IPS-20b (cell line): ENCODE results near the gene PTPRN2.
"Not testable (repeated sequence)": the region's sequence is repeated elsewhere in the genome, so short reads cannot be mapped to it uniquely, and the experiment has no call there.

Experiments used
- H3K27ac ChIP-seq: one replicate; pipeline ENCODE4 v1.5.1; 2013; ENCODE audit warnings: low read length
- H3K27me3 ChIP-seq: 2 replicates; pipeline ENCODE4 v1.6.1; 2013; ENCODE audit warnings: mild to moderate bottlenecking, low read length, inconsistent platforms; ENCODE audit not compliant: insufficient read depth
- H3K36me3 ChIP-seq: 2 replicates; pipeline ENCODE4 v1.6.1; 2013; ENCODE audit warnings: low read depth, mild to moderate bottlenecking, inconsistent platforms, low read length, moderate library complexity; ENCODE audit not compliant: insufficient read depth
- H3K4me1 ChIP-seq: 2 replicates; pipeline ENCODE4 v1.6.1; 2013; ENCODE audit warnings: mild to moderate bottlenecking, control low read depth, inconsistent platforms, low read length, moderate library complexity; ENCODE audit not compliant: insufficient read depth
- H3K4me3 ChIP-seq: 2 replicates; pipeline ENCODE4 v1.5.1; 2013; ENCODE audit warnings: mild to moderate bottlenecking, low read length, inconsistent platforms
- H3K9ac ChIP-seq: 2 replicates; pipeline ENCODE4 v1.6.1; 2013; ENCODE audit warnings: low read depth, mild to moderate bottlenecking, inconsistent platforms, low read length, moderate library complexity
- H3K9me3 ChIP-seq: 2 replicates; pipeline ENCODE4 v1.6.1; 2013; ENCODE audit warnings: mild to moderate bottlenecking, low read depth, low read length, inconsistent platforms; ENCODE audit not compliant: insufficient read depth

The PTPRN2 gene

DNA sequence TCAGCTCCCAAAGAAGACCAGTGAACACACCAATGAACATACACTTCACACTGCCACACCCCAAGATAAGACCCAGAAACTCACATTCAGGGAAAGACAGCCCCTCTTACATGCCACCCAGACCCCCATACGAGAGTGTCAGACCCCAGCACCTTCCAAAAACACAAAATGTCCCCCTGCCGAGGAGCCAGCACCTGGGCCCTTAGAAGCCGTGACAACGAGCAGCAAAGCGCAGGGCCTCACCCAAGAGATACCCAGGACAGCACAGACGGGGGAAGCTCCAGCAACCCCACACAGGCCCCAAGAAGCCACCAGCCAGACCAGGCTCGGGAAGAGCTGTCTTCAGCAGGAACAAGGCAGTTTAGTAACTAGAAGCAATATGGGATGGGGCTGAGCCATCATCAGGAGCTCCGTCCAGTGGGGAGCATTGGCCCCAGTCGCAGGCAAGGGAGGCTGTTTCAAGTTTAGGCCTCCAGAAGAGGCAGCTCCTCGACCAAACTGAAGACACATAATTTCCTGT is 243.6 kb downstream of the PTPRN2 start:
- peaks cover 77% of the 10 kb centered on the region for H3K9me3 ChIP-seq
- no peak overlapping the region for H3K9ac ChIP-seq
- H3K27ac ChIP-seq = no peak overlapping the region
- no peaks in the 10 kb centered on the region for H3K4me1 ChIP-seq
- H3K27me3 ChIP-seq = no peaks in the 10 kb centered on the region
- H3K4me3 ChIP-seq = no peak overlapping the region
- H3K36me3 ChIP-seq = no peaks in the 10 kb centered on the region

DNA sequence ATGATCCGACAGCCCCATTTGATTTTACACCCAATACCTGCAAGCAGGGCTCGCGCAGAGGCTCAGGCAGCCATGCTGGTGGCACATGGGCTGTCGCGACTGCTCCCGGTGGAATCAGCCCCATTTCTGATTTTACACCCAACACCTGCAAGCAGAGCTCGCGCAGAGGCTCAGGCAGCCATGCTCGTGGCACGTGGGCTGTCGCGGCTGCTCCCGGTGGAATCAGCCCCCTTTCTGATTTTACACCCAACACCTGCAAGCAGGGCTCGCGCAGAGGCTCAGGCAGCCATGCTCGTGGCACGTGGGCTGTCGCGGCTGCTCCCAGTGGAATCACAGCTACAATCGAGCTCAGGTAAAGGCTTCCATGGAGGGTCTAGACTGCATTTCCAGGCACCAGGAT is 244.1 kb downstream of the PTPRN2 start:
- peaks cover 74% of the 10 kb centered on the region for H3K9me3 ChIP-seq
- no peaks in the 10 kb centered on the region for H3K36me3 ChIP-seq
- no peak overlapping the region for H3K4me3 ChIP-seq
- H3K4me1 ChIP-seq = no peaks in the 10 kb centered on the region
- no peak overlapping the region for H3K27ac ChIP-seq
- H3K27me3 ChIP-seq = no peaks in the 10 kb centered on the region
- H3K9ac ChIP-seq = no peak overlapping the region

GRCh38 chr7:158341097-158341496 is 246.5 kb downstream of the PTPRN2 start:
- H3K9me3 ChIP-seq = peaks cover 52% of the 10 kb centered on the region

GRCh38 chr7:158336952-158337351 is 250.7 kb downstream of the PTPRN2 start:
- not testable (repeated sequence) for H3K9ac ChIP-seq, H3K4me1 ChIP-seq, H3K27ac ChIP-seq, H3K4me3 ChIP-seq, H3K36me3 ChIP-seq, H3K27me3 ChIP-seq
- H3K9me3 ChIP-seq = peaks cover 17% of the 10 kb centered on the region

More at GRCh38 chr7:158341097-158341496, 246.5 kb downstream of the PTPRN2 start:
- H3K36me3 ChIP-seq, H3K4me3 ChIP-seq, H3K9ac ChIP-seq, H3K27ac ChIP-seq, H3K27me3 ChIP-seq, H3K4me1 ChIP-seq: not testable (repeated sequence)

DNA sequence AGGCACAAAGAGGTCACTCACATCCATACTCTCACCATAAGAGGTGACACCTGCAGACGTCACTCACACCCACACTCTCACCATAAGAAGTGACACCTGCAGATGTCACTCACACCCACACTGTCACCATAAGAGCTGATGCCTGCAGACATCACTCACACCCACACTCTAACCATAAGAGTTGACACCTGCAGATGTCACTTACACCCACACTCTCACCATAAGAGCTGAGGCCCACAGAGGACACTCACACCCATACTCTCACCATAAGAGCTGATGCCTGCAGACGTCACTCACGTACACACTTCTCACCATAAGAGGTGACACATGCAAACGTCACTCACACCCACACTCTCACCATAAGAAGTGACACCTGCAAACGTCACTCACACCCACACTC is 255.1 kb downstream of the PTPRN2 start:
- peaks cover 44% of the 10 kb centered on the region for H3K9me3 ChIP-seq
- H3K9ac ChIP-seq, H3K4me1 ChIP-seq, H3K36me3 ChIP-seq, H3K27me3 ChIP-seq, H3K27ac ChIP-seq, H3K4me3 ChIP-seq: not testable (repeated sequence)

DNA sequence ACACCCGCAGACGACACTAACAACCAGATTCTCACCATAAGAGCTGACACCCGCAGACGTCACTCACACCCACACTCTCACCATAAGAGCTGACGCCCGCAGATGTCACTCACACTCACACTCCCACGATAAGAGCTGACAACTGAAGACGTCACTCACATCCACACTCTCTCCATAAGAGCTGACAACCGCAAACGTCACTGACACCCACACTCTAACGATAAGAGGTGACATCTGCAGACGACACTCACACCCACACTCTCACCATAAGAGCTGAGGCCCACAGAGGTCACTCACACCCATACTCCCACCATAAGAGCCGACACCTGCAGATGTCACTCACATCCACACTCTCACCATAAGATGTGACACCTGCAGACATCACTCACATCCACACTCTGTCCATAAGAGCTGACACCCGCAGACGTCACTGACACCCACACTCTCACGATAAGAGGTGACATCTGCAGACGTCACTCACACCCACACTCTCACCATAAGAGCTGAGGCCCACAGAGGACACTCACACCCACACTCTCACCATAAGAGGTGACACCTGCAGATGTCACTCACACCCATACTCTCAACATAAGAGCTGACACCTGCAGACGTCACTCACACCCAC is 255.7 kb downstream of the PTPRN2 start:
- not testable (repeated sequence) for H3K36me3 ChIP-seq, H3K4me1 ChIP-seq, H3K4me3 ChIP-seq, H3K9ac ChIP-seq, H3K27ac ChIP-seq, H3K27me3 ChIP-seq
- peaks cover 47% of the 10 kb centered on the region for H3K9me3 ChIP-seq

GRCh38 chr7:158329686-158330085 is 257.9 kb downstream of the PTPRN2 start:
- Histone ChIP-seq H3K4me1 (no peaks in the 10 kb centered on the region), H3K36me3 (no peaks in the 10 kb centered on the region), H3K4me3 (no peak overlapping the region), H3K27ac (no peak overlapping the region), H3K27me3 (no peaks in the 10 kb centered on the region), H3K9ac (no peak overlapping the region), H3K9me3 (peaks cover 70% of the 10 kb centered on the region)

DNA sequence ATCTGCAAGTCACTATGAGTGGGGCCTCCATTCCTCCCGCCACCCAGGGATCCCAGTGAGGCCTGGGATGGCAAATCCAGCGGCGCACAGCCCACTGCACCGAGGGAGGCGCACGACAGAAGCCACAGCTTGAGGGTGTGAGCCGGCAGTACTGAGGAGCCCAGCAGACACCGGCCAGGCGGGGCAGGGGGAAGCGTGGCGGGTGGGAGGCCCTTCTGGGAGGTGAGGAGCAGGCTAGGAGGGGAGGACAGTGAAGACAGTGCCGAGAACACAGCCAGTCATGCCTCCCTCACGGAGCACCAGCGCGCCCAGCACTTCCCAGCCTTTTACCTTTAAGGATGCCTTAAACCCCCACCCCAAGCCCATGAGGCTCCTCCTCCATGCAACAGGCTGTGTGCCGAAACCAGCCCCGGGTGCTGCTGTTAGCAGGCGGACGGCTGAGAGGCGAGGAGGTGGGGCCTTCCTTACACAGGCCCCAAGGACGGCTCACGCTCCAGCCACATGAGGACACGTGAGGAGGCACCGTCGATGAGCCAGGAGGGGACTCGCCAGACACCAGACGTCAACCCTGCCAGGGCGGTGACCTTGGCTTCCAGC is 258.5 kb downstream of the PTPRN2 start:
- H3K9ac ChIP-seq = no peak overlapping the region

GRCh38 chr7:158328376-158329013 is 259.1 kb downstream of the PTPRN2 start:
- H3K9ac ChIP-seq = no peak overlapping the region
- H3K9me3 ChIP-seq = peaks cover 82% of the 10 kb centered on the region
- no peak overlapping the region for H3K27ac ChIP-seq
- no peaks in the 10 kb centered on the region for H3K4me1 ChIP-seq
- H3K36me3 ChIP-seq = no peaks in the 10 kb centered on the region
- H3K27me3 ChIP-seq = no peaks in the 10 kb centered on the region
- no peak overlapping the region for H3K4me3 ChIP-seq

More for the DNA sequence above, 258.5 kb downstream of the PTPRN2 start:
- Histone ChIP-seq H3K4me1 (no peaks in the 10 kb centered on the region), H3K4me3 (no peak overlapping the region; the same call in 1 of the 2 replicates), H3K27me3 (no peaks in the 10 kb centered on the region), H3K27ac (no peak overlapping the region), H3K36me3 (no peaks in the 10 kb centered on the region), H3K9me3 (peaks cover 76% of the 10 kb centered on the region)

GRCh38 chr7:158327571-158328180 is 259.9 kb downstream of the PTPRN2 start:
- Histone ChIP-seq H3K9me3 (peaks cover 90% of the 10 kb centered on the region), H3K27ac (no peak overlapping the region)

DNA sequence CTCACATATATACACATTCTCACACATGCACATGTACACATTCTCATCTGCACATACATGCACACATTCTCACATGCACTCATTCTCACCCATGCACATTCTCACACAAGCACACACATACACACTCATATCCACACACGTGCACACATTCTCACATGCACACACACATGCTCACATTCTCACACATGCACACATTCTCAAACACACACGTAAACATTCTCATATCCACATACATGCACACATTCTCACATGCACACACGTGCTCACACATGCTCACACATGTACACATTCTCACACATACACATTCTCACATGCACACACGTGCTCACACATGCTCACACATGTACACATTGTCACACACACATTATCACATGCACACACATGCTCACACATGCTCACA is 260.6 kb downstream of the PTPRN2 start:
- Histone ChIP-seq H3K27ac (no peak overlapping the region), H3K9me3 (peaks cover 91% of the 10 kb centered on the region), H3K27me3 (no peaks in the 10 kb centered on the region), H3K4me1 (no peaks in the 10 kb centered on the region), H3K4me3 (peak overlapping the region; percentile 30; the same call in 1 of the 2 replicates), H3K9ac (no peak overlapping the region), H3K36me3 (no peaks in the 10 kb centered on the region)

More at GRCh38 chr7:158327571-158328180, 259.9 kb downstream of the PTPRN2 start:
- no peaks in the 10 kb centered on the region for H3K4me1 ChIP-seq
- H3K27me3 ChIP-seq = no peaks in the 10 kb centered on the region
- no peak overlapping the region for H3K9ac ChIP-seq
- no peaks in the 10 kb centered on the region for H3K36me3 ChIP-seq
- H3K4me3 ChIP-seq = no peak overlapping the region
